CD4-positive, alpha-beta memory T cell (primary cell): ENCODE measurements around the gene FAM83F. TPM values are rescaled to one million over a fixed set of nuclear protein-coding genes. Genes with fewer than 3 reads are reported as not detected.
"Not testable (repeated sequence)": the region's sequence is repeated elsewhere in the genome, so short reads cannot be mapped to it uniquely, and the experiment has no call there.

Experiments used
- CTCF ChIA-PET: fragments of 350-600 bp; sonication (Branson Sonifier 250); formaldehyde crosslinking; loops from one replicate; lab custom pipeline; 2021; ENCODE audit warnings: inconsistent platforms; ENCODE audit not compliant: partially characterized antibody; lab: Charles Lee
- POLR2A ChIA-PET: fragments of 350-600 bp; sonication (Branson Sonifier 250); formaldehyde crosslinking; loops from one replicate; lab custom pipeline; 2021; ENCODE audit not compliant: partially characterized antibody; lab: Charles Lee
- DNase-seq, 5 donors: peaks; one replicate each; pipeline versions ENCODE4 v3.0.0 to v3.0.0-alpha.2; 2020 to 2022; ENCODE audit warnings: mixed read lengths in 1 of 5
- H3K27ac ChIP-seq: one replicate; pipeline ENCODE4 v1.7.0; 2013; ENCODE audit warnings: low read depth, low read length
- H3K27me3 ChIP-seq: 2 replicates; pipeline ENCODE4 v1.7.0; 2013; ENCODE audit warnings: mild to moderate bottlenecking, low read length, moderate library complexity; ENCODE audit not compliant: insufficient read depth
- H3K36me3 ChIP-seq: 2 replicates; pipeline ENCODE4 v1.7.0; 2013; ENCODE audit warnings: mild to moderate bottlenecking, low read length, moderate library complexity; ENCODE audit not compliant: insufficient read depth
- H3K4me1 ChIP-seq: 2 replicates; pipeline ENCODE4 v1.7.0; 2013; ENCODE audit warnings: mild to moderate bottlenecking, low read length, moderate library complexity; ENCODE audit not compliant: insufficient read depth
- H3K4me3 ChIP-seq, 2 donors: one replicate each; pipeline ENCODE4 v1.7.0; 2013; ENCODE audit warnings: low read length in 2 of 2, mild to moderate bottlenecking in 1 of 2
- H3K9me3 ChIP-seq, 2 donors: one replicate each; pipeline ENCODE4 v1.7.0; 2013; ENCODE audit warnings: low read length in 2 of 2, control low read depth in 1 of 2; ENCODE audit not compliant: control insufficient read depth in 1 of 2
- H3K27ac Mint-ChIP-seq, 7 donors: one replicate each; pipeline ENCODE4 v1.8.0; 2020 to 2021; ENCODE audit warnings: mixed read lengths in 7 of 7, mild to moderate bottlenecking in 6 of 7, inconsistent platforms in 3 of 7, moderate library complexity in 3 of 7
- H3K27me3 Mint-ChIP-seq, 2 donors: one replicate each; pipeline ENCODE4 v1.8.0; 2020 to 2021; ENCODE audit warnings: mixed read lengths in 2 of 2
- H3K36me3 Mint-ChIP-seq, 2 donors: one replicate each; pipeline ENCODE4 v1.8.0; 2020 to 2021; ENCODE audit warnings: mixed read lengths in 2 of 2, inconsistent platforms in 1 of 2, mild to moderate bottlenecking in 1 of 2
- H3K4me1 Mint-ChIP-seq, 4 donors: one replicate each; pipeline ENCODE4 v1.8.0; 2020 to 2021; ENCODE audit warnings: mixed read lengths in 4 of 4, mild to moderate bottlenecking in 1 of 4
- H3K4me3 Mint-ChIP-seq, 8 donors: one replicate each; pipeline ENCODE4 v1.8.0; 2020 to 2021; ENCODE audit warnings: mixed read lengths in 8 of 8, mild to moderate bottlenecking in 7 of 8, moderate library complexity in 6 of 8, inconsistent platforms in 3 of 8
- H3K9me3 Mint-ChIP-seq, 8 donors: one replicate each; pipeline ENCODE4 v1.8.0; 2020 to 2021; ENCODE audit warnings: mixed read lengths in 8 of 8, mild to moderate bottlenecking in 5 of 8, inconsistent platforms in 3 of 8, moderate library complexity in 1 of 8
- intact Hi-C: fragments of 100-400 bp; cut with micrococcal nuclease; formaldehyde crosslinking; loops from one replicate; pipeline ENCODE4 v1.15.1; 2023
- polyA plus RNA-seq, 2 donors: library from polyadenylated mRNA; unstranded; fragments of 300-500 nt; fragmentation: Illumina TruSeq; gene quantifications; one replicate each; pipeline ENCODE4 v1.2.3, GENCODE V29; 2021
- total RNA-seq, 2 experiments: library from RNA; stranded (reverse); gene quantifications; one replicate each; pipeline ENCODE4 v1.2.3, GENCODE V29; 2021

Gene FAM83F
- total and polyA plus RNA-seq, 4 experiments from 2014 or later = 0.29 TPM; not detected in 3

DNA sequence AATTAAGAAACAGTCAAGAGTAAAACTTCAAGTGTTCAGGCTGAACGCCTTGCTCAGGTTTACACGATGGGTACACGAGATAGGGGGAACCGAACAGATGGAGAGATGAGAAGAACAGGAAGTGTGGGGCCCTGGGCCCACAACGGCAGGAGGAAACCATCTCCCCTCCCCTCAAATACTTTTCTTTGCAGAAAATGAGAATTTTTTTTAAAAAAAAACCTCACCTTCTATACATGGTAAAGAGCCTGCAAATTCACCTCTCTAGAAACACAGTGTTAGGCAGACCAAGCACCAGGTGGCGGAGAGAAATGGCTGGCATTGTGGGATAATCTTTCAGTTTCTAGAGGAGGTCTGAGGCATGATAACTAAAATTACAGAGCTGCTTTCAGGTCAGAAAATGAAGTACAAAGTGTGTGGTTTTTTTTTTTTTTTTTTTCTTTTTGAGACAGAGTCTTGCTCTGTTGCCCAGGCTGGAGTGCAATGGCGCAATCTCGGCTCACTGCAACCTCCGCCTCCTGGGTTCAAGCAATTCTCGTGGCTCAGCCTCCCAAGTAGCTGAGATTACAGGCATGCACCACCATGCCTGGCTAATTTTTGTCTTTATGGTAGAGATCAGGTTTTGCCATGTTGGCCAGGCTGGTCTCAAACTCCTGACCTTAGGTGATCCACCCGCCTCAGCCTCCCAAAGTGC is 43.0 kb upstream of the FAM83F start:
- H3K27me3 ChIP-seq, H3K9me3 Mint-ChIP-seq, intact Hi-C loops, H3K27me3 Mint-ChIP-seq, H3K9me3 ChIP-seq: not testable (repeated sequence)
- peak overlapping the region in 1 of 2 donors; percentile 20 for H3K4me3 ChIP-seq
- Mint-ChIP-seq H3K27ac (peak overlapping the region; percentile 76 to 91 (median 83)), H3K4me3 (peak overlapping the region; percentile 52 to 84 (median 71)), H3K4me1 (peaks cover 70 to 93% (median 81%) of the 10 kb centered on the region in 4 donors), H3K36me3 (peaks cover 60 to 79% of the 10 kb centered on the region in 2 donors)
- H3K36me3 ChIP-seq = peaks cover 41% of the 10 kb centered on the region
- ChIA-PET POLR2A (interaction anchor here (0.7 to 2.3 kb wide), 9 partner anchors 9 to 93 kb away, joined by 3 to 12 read pairs (median 4); no protein-coding TSS in a partner anchor), CTCF (interaction anchor here (0.6 to 5.3 kb wide), 10 partner anchors 9 to 407 kb away, joined by 3 to 18 read pairs (median 4); no protein-coding TSS in a partner anchor)
- H3K27ac ChIP-seq = peak overlapping the region; percentile 40
- H3K4me1 ChIP-seq = peaks cover 94% of the 10 kb centered on the region
- DNase-seq = peak; percentile 51 to 62 (median 57)

DNA sequence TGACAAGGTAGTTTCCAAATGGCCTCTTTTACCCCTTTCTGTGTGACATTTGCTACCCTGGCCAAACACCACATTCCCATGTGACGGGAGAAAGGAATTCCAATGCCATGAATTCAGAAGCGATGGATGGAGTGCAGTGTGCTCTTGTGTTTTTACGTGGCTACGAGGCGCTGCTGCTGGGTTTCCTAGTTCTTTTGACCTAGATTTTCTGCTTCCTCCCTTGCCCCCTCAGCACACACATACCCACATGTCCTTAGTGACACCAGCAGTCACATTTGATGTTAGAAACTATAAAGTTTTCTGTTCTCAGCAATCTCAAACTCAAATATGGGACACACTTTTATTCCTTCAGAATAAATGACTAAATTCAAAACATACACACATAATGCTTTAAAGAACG is 42.4 kb upstream of the FAM83F start:
- peak overlapping the region; percentile 76 to 91 (median 83) for H3K27ac Mint-ChIP-seq
- DNase-seq = peak in 3 of 5 donors; percentile 41 to 48 (median 48)
- intact Hi-C loops = no loop called here
- Histone ChIP-seq H3K9me3 (no peaks in the 10 kb centered on the region), H3K4me1 (peaks cover 94% of the 10 kb centered on the region), H3K27ac (peak overlapping the region; percentile 40), H3K4me3 (no peak overlapping the region), H3K27me3 (no peaks in the 10 kb centered on the region), H3K36me3 (peaks cover 41% of the 10 kb centered on the region)
- peaks cover 60 to 79% of the 10 kb centered on the region in 2 donors for H3K36me3 Mint-ChIP-seq
- peaks cover 70 to 93% (median 81%) of the 10 kb centered on the region in 4 donors for H3K4me1 Mint-ChIP-seq
- ChIA-PET POLR2A (interaction anchor here (0.7 to 2.3 kb wide), 8 partner anchors 9 to 92 kb away, joined by 3 to 12 read pairs (median 4); no protein-coding TSS in a partner anchor), CTCF (interaction anchor here (0.6 to 5.3 kb wide), 9 partner anchors 9 to 423 kb away, joined by 3 to 18 read pairs (median 5); no protein-coding TSS in a partner anchor)
- no peaks in the 10 kb centered on the region for H3K9me3 Mint-ChIP-seq
- H3K27me3 Mint-ChIP-seq = no peaks in the 10 kb centered on the region
- H3K4me3 Mint-ChIP-seq = peak overlapping the region; percentile 46 to 84 (median 68)

DNA sequence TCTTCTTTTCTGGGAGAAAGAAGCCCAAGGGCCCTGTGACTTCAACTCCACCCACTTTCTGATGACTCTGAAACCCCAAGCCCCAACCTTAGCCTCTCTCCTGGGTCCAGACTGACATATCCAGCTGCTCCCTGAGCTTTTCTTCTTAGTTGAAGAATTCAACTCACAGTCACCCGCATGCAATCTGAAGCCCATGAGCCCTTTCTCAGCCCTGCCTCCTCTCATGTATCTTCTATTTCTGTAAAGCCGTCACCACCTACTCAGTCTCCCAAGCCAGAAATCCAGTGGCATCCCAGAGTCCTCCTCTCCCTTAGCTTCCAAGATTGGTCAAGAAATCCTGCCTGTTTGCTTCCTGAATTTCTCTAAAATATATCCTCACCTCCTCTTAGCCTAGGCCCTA is 41.7 kb upstream of the FAM83F start:
- no peak for DNase-seq
- H3K27me3 ChIP-seq = no peaks in the 10 kb centered on the region
- Mint-ChIP-seq H3K9me3 (no peaks in the 10 kb centered on the region), H3K27me3 (no peaks in the 10 kb centered on the region), H3K4me1 (peaks cover 70 to 93% (median 81%) of the 10 kb centered on the region in 4 donors), H3K27ac (peak overlapping the region; percentile 76 to 91 (median 83)), H3K36me3 (peaks cover 62 to 80% of the 10 kb centered on the region in 2 donors), H3K4me3 (peak overlapping the region in 7 of 8 donors; percentile 34 to 69 (median 59))
- CTCF ChIA-PET = interaction anchor here (1.0 to 5.3 kb wide), 3 partner anchors 10 to 424 kb away, joined by 3 to 18 read pairs (median 10); no protein-coding TSS in a partner anchor
- H3K4me3 ChIP-seq = no peak overlapping the region
- intact Hi-C loops = no loop called here
- H3K9me3 ChIP-seq = no peaks in the 10 kb centered on the region
- H3K4me1 ChIP-seq = peaks cover 91% of the 10 kb centered on the region
- H3K36me3 ChIP-seq = peaks cover 39% of the 10 kb centered on the region
- POLR2A ChIA-PET = interaction anchor here (0.9 to 2.3 kb wide), 4 partner anchors 10 to 28 kb away, joined by 3 to 9 read pairs (median 4); no protein-coding TSS in a partner anchor
- peak overlapping the region; percentile 40 for H3K27ac ChIP-seq

DNA sequence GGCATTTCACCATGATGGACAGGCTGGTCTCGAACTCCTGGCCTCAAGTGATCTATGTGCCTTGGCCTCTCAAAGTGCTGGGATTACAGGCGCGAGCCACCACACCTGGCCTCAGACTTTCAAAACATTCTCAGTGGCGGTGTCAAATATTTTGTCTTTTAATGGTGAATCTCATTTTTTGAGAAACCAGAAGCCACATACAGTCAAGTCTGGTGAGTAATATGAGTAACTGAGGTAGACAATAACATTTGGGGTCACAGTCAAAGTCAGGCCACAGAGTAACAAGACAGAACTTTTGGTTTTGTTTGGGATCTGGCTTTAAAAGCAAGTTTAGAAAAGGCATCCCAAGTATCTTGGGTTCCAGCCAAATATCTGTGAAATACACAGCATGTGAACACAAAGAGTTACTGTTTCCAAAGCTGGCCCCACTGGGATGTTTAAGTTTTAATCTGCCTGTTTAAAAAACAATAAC is 40.1 kb upstream of the FAM83F start:
- H3K4me1 Mint-ChIP-seq = peaks cover 70 to 93% (median 82%) of the 10 kb centered on the region in 4 donors
- no peaks in the 10 kb centered on the region for H3K27me3 ChIP-seq
- intact Hi-C loops = loop anchor here (5.0 kb wide), 1 partner anchor 393 kb away; the partner anchor contains the start of gene ADSL
- ChIA-PET POLR2A (no interaction called here), CTCF (interaction anchor here (1.3 to 3.2 kb wide), 2 partner anchors 11 to 19 kb away, joined by 4 to 10 read pairs; no protein-coding TSS in a partner anchor)
- peaks cover 61 to 80% of the 10 kb centered on the region in 2 donors for H3K36me3 Mint-ChIP-seq
- H3K9me3 Mint-ChIP-seq = no peaks in the 10 kb centered on the region
- no peaks in the 10 kb centered on the region for H3K27me3 Mint-ChIP-seq
- H3K27ac ChIP-seq = no peak overlapping the region
- peaks cover 32% of the 10 kb centered on the region for H3K36me3 ChIP-seq
- H3K4me3 Mint-ChIP-seq = no peak overlapping the region
- H3K4me3 ChIP-seq = no peak overlapping the region
- peak overlapping the region in 5 of 7 donors; percentile 25 to 72 (median 62) for H3K27ac Mint-ChIP-seq
- peaks cover 91% of the 10 kb centered on the region for H3K4me1 ChIP-seq
- no peaks in the 10 kb centered on the region for H3K9me3 ChIP-seq
- no peak for DNase-seq

DNA sequence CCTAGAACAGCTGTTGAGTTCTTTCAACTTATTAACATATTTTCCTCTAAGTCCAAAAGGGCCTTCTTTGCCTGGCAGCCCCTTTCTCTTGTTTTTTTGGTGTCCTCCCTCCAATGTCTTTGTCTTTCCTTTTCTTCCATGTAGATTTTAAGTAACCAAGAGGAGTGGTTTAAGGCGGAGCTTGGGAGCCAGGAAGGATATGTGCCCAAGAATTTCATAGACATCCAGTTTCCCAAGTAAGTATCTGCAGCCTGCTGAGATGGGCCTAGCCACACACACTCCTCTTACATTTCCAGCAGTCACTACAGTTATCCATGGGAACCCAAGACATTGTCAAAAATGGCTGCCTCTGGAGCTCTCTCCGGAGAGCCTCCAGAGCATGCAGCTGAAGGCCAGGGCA is 39.1 kb upstream of the FAM83F start:
- H3K27me3 Mint-ChIP-seq = no peaks in the 10 kb centered on the region
- peaks cover 61 to 80% of the 10 kb centered on the region in 2 donors for H3K36me3 Mint-ChIP-seq
- Histone ChIP-seq H3K27me3 (no peaks in the 10 kb centered on the region), H3K4me3 (no peak overlapping the region), H3K27ac (no peak overlapping the region), H3K36me3 (peaks cover 38% of the 10 kb centered on the region), H3K9me3 (no peaks in the 10 kb centered on the region), H3K4me1 (peaks cover 91% of the 10 kb centered on the region)
- ChIA-PET POLR2A (interaction anchor here (0.6 to 1.8 kb wide), 4 partner anchors 9 to 35 kb away, joined by 3 to 5 read pairs (median 3); no protein-coding TSS in a partner anchor), CTCF (interaction anchor here (0.7 to 1.5 kb wide), 3 partner anchors 10 to 54 kb away, joined by 3 to 4 read pairs (median 4); no protein-coding TSS in a partner anchor)
- peaks cover 70 to 93% (median 81%) of the 10 kb centered on the region in 4 donors for H3K4me1 Mint-ChIP-seq
- intact Hi-C loops = loop anchor here (5.0 kb wide), 1 partner anchor 392 kb away; the partner anchor contains the start of gene ADSL
- peak overlapping the region in 6 of 7 donors; percentile 23 to 90 (median 56) for H3K27ac Mint-ChIP-seq
- H3K4me3 Mint-ChIP-seq = peak overlapping the region in 2 of 8 donors; percentile 2 to 60
- no peak for DNase-seq
- no peaks in the 10 kb centered on the region for H3K9me3 Mint-ChIP-seq

DNA sequence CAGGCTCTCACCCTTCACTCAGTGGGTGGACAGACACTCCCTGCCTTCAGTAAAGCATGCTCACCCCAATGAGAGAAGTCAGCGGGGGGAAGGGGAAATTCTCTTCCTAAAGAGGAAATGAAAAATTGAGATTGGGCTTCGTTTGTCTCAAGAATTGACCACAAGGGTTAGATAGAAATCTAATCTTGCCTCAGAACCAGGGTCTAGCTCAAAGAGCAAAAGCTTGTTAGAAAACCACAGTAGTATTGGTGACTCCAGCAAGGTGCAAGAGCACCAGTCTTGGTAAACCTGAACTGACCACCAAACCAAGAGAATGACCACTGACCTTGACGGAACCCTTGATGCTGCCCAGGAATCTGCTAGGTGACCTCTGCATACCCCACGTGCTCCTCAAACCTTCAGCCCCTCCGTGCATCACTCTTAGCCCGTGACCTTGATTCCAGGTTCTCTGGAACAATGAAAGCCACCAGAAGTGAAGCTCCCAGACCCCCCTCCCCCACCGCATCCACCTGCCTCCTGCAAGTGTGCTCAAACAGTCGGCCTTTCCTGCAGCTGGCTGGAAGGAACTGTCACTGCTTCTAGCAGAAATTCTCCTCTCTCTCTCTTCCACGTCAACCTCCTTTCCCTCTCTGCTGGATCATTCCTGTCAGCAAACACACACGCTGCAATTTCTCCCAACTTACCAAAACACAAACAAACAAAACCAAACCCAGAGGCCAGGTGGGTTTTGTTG is 37.7 kb upstream of the FAM83F start:
- intact Hi-C loops = loop anchor here (5.0 kb wide), 1 partner anchor 390 kb away; the partner anchor contains the start of gene ADSL
- no peaks in the 10 kb centered on the region for H3K27me3 ChIP-seq
- Mint-ChIP-seq H3K9me3 (no peaks in the 10 kb centered on the region), H3K27ac (peak overlapping the region; percentile 36 to 91 (median 79)), H3K27me3 (no peaks in the 10 kb centered on the region), H3K4me3 (peak overlapping the region in 6 of 8 donors; percentile 8 to 65 (median 32)), H3K36me3 (peaks cover 61 to 82% of the 10 kb centered on the region in 2 donors), H3K4me1 (peaks cover 68 to 93% (median 81%) of the 10 kb centered on the region in 4 donors)
- peaks cover 91% of the 10 kb centered on the region for H3K4me1 ChIP-seq
- H3K4me3 ChIP-seq = no peak overlapping the region
- DNase-seq = no peak
- H3K27ac ChIP-seq = peak overlapping the region; percentile 24
- H3K9me3 ChIP-seq = no peaks in the 10 kb centered on the region
- ChIA-PET POLR2A (interaction anchor here (1.0 to 1.8 kb wide), 3 partner anchors 11 to 14 kb away, joined by 3 to 5 read pairs (median 3); no protein-coding TSS in a partner anchor), CTCF (interaction anchor here (0.6 to 1.6 kb wide), 4 partner anchors 11 to 60 kb away, joined by 3 to 4 read pairs (median 4); no protein-coding TSS in a partner anchor)
- H3K36me3 ChIP-seq = peaks cover 50% of the 10 kb centered on the region
